ENCODE results near the gene TMEM258. TPM values are rescaled to one million over a fixed set of nuclear protein-coding genes. Genes with fewer than 3 reads are reported as not detected.

The TMEM258 gene
- total and polyA plus RNA-seq, 10 of the 15 experiments (the other 5 are each of a cell fraction or from before 2014, with no cell fraction given), result 160 to 840 (median 326) TPM

DNA sequence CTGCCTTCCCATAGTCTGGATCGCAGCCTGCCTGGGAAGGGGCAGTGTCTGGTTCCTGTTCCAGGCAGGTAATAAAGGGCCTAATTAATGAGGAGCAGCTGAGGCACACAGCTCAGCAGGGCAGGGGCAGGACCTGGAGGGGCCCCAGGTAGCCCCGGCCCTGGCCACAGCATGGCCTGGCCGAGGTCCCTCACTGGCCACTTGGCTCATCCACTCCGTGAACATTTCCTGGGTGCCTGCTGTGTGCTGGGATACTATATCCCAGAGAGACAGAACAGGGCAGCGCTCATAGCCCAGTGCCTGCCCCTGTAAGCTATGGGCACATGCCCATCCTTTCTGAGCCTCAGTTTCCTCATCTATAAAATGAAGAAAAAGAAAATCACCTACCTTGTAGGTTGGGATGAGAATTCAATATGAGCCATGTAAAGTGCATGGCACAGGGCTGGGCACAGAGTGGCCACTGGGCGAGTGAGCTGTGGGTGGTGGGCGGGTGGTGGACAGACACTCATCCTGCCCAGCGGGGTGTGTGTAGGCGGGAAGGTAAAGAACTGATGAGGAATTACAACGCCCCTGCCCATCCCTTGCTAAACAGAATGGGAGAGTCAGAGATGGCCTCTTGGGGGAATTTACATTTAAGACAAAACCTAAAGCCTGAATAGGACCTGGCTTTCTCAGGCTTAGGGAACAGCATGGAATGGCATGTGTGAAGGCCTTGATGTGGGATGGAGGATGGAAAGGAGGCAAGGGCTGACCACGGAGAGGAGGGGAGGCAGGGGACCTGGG, 30.8 kb downstream of the TMEM258 start (continued):
- TF ChIP-seq HDGF (IDR thresholded peaks at IDR 0.05) (no peak), HDAC6 (IDR thresholded peaks at IDR 0.05; ENCODE audit: unreplicated experiment) (no peak), ETV6 (conservative IDR thresholded peaks at IDR 0.05 in 1 of 2, IDR thresholded peaks at IDR 0.05 in 1 of 2; ENCODE audit: borderline replicate concordance in 1 of 2, low read depth in 1 of 2) (no peak), MTA2 (IDR thresholded peaks at IDR 0.05; ENCODE audit: low read depth) (no peak)
- TF ChIP-seq, protein P1, sequence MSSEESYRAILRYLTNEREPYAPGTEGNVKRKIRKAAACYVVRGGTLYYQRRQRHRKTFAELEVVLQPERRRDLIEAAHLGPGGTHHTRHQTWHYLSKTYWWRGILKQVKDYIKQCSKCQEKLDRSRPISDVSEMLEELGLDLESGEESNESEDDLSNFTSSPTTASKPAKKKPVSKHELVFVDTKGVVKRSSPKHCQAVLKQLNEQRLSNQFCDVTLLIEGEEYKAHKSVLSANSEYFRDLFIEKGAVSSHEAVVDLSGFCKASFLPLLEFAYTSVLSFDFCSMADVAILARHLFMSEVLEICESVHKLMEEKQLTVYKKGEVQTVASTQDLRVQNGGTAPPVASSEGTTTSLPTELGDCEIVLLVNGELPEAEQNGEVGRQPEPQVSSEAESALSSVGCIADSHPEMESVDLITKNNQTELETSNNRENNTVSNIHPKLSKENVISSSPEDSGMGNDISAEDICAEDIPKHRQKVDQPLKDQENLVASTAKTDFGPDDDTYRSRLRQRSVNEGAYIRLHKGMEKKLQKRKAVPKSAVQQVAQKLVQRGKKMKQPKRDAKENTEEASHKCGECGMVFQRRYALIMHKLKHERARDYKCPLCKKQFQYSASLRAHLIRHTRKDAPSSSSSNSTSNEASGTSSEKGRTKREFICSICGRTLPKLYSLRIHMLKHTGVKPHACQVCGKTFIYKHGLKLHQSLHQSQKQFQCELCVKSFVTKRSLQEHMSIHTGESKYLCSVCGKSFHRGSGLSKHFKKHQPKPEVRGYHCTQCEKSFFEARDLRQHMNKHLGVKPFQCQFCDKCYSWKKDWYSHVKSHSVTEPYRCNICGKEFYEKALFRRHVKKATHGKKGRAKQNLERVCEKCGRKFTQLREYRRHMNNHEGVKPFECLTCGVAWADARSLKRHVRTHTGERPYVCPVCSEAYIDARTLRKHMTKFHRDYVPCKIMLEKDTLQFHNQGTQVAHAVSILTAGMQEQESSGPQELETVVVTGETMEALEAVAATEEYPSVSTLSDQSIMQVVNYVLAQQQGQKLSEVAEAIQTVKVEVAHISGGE (CRISPR knock-in tag; IDR thresholded peaks at IDR 0.05), result no peak

DNA sequence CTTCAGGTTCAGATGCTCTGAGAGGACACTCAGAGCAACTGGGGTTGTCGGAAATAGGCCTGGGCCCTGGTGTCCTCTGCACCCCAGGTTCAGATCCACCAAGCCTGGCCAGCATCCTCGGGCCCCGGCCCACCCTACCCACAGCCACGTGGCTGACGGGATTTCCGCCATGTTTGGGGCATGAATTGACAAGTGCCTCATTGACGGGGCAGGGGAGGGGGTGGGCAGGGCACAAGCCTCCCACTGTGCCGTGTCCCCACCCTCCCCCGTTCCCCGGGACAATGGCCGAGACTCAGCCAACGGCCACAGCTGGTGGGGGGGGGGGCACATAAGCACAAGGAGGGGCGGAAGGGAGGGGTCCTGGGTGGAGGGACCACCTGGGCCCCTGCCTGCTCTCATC, 31.5 kb downstream of the TMEM258 start:
- Histone ChIP-seq H3K9me3 (replicated peaks; ENCODE audit: control insufficient read depth, insufficient read depth, low read length) (no peaks in the 10 kb centered on the region), H3K27ac (ENCODE audit: control insufficient read depth, insufficient read depth) (no peak overlapping the region), H3K27me3 (replicated peaks in 1 of 2; ENCODE audit: control insufficient read depth in 2 of 2, insufficient read depth in 2 of 2, low read length in 1 of 2) (no peaks in the 10 kb centered on the region), H3K9ac (ENCODE audit: control insufficient read depth, insufficient read depth, low read length) (no peak overlapping the region), H3K4me2 (ENCODE audit: control insufficient read depth, insufficient read depth) (no peak overlapping the region), H3K79me2 (ENCODE audit: control insufficient read depth, insufficient read depth, low read length) (no peaks in the 10 kb centered on the region), H4K20me1 (ENCODE audit: control insufficient read depth, insufficient read depth) (no peaks in the 10 kb centered on the region), H3K36me3 (ENCODE audit: control insufficient read depth in 2 of 2, insufficient read depth in 2 of 2, low read length in 1 of 2) (no peaks in the 10 kb centered on the region), H3K4me1 (ENCODE audit: control insufficient read depth, insufficient read depth, low read length) (peaks cover 8% of the 10 kb centered on the region), H2AFZ (ENCODE audit: control insufficient read depth, low read depth, low read length) (no peak overlapping the region), H3K4me3 (no peak overlapping the region)
- ATAC-seq, result no peak
- BruUV-seq (replicated peaks), result no TSS peak
- WGBS (ENCODE audit: insufficient coverage, insufficient replicate concordance, low lambda C conversion rate, missing lambda C conversion rate), result 27% methylated on average over 6 of the region's 13 CpGs
- ChIA-PET RAD21 (ENCODE audit: unreplicated experiment) (interaction anchor here (1.0 kb wide), 1 partner anchor 36 kb away, joined by 3 read pairs; no protein-coding TSS in a partner anchor), POLR2A (interaction anchor here (0.6 kb wide), 1 partner anchor 19 kb away, joined by 4 read pairs; no protein-coding TSS in a partner anchor), SMC1A (ENCODE audit: uncharacterized antibody, unreplicated experiment) (interaction anchor here (2.0 kb wide), 1 partner anchor 12 kb away, joined by 4 read pairs; no protein-coding TSS in a partner anchor), CTCF (interaction anchor here (1.1 kb wide), 1 partner anchor 13 kb away, joined by 4 read pairs; no protein-coding TSS in a partner anchor)
- no peak for DNase-seq (ENCODE audit: low read depth, low spot score)
- intact Hi-C loops (cut with micrococcal nuclease; ENCODE audit: unreplicated experiment) (no loop called here), in situ Hi-C loops (cut with MboI) (no loop called here)
- no peak for FAIRE-seq
- TF ChIP-seq, protein P2, sequence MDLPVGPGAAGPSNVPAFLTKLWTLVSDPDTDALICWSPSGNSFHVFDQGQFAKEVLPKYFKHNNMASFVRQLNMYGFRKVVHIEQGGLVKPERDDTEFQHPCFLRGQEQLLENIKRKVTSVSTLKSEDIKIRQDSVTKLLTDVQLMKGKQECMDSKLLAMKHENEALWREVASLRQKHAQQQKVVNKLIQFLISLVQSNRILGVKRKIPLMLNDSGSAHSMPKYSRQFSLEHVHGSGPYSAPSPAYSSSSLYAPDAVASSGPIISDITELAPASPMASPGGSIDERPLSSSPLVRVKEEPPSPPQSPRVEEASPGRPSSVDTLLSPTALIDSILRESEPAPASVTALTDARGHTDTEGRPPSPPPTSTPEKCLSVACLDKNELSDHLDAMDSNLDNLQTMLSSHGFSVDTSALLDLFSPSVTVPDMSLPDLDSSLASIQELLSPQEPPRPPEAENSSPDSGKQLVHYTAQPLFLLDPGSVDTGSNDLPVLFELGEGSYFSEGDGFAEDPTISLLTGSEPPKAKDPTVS (IDR thresholded peaks at IDR 0.05; ENCODE audit: low read depth, low read length), result no peak
- TF ChIP-seq HCFC1 (IDR thresholded peaks at IDR 0.05; ENCODE audit: low read length), result no peak
- no peak for TF ChIP-seq NFXL1 (IDR thresholded peaks at IDR 0.05; ENCODE audit: borderline replicate concordance)
- TF ChIP-seq, protein P3, sequence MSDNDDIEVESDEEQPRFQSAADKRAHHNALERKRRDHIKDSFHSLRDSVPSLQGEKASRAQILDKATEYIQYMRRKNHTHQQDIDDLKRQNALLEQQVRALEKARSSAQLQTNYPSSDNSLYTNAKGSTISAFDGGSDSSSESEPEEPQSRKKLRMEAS (IDR thresholded peaks at IDR 0.05; ENCODE audit: low read depth, low read length), result no peak
- no peak for TF ChIP-seq EGR1 (IDR thresholded peaks at IDR 0.05; ENCODE audit: borderline replicate concordance in 1 of 2, low read depth in 2 of 2, low read length in 2 of 2)
- TF ChIP-seq POLR2AphosphoS5 (IDR thresholded peaks at IDR 0.05; ENCODE audit: low read length), result no peak
- no peak for TF ChIP-seq KLF5 (IDR thresholded peaks at IDR 0.05; ENCODE audit: partially characterized antibody)
- no peak for TF ChIP-seq CREB1 (IDR thresholded peaks at IDR 0.05; ENCODE audit: low read depth)

Measured in GM12878 (cell line).